H9 (cell line): Measurements from ENCODE around the gene AFAP1. TPM values are rescaled to one million over a fixed set of nuclear protein-coding genes. Genes with fewer than 3 reads are reported as not detected.

Experiments
- DNase-seq: peaks from one replicate; pipeline ENCODE4 v3.0.0-alpha.2; 2017
- H2AFZ ChIP-seq: one replicate; pipeline ENCODE4 v1.6.1; 2013; ENCODE audit warnings: mild to moderate bottlenecking, low read length, control low read depth, moderate library complexity
- H2AK5ac ChIP-seq: 2 replicates; pipeline ENCODE4 v1.6.1; 2013; ENCODE audit warnings: low read length, control low read depth, mixed read lengths; ENCODE audit not compliant: insufficient read length
- H2BK120ac ChIP-seq: one replicate; pipeline ENCODE4 v1.6.1; 2013; ENCODE audit warnings: low read depth, mild to moderate bottlenecking, low read length, control low read depth, inconsistent platforms; ENCODE audit not compliant: poor library complexity, severe bottlenecking
- H2BK12ac ChIP-seq: 2 replicates; pipeline ENCODE4 v1.6.1; 2013; ENCODE audit warnings: low read length, control low read depth, mixed read lengths, low read depth; ENCODE audit not compliant: insufficient read length
- H2BK15ac ChIP-seq: 2 replicates; pipeline ENCODE4 v1.6.1; 2013; ENCODE audit warnings: low read depth, low read length, control low read depth
- H2BK20ac ChIP-seq: one replicate; pipeline ENCODE4 v1.6.1; 2013; ENCODE audit warnings: low read depth, mild to moderate bottlenecking, low read length, control low read depth, inconsistent platforms; ENCODE audit not compliant: poor library complexity, severe bottlenecking
- H2BK5ac ChIP-seq: 2 replicates; pipeline ENCODE4 v1.6.1; 2013; ENCODE audit warnings: low read length, control low read depth, mixed read lengths; ENCODE audit not compliant: insufficient read length
- H3K14ac ChIP-seq: 2 replicates; pipeline ENCODE4 v1.6.1; 2013; ENCODE audit warnings: low read length, control low read depth; ENCODE audit not compliant: insufficient read depth
- H3K18ac ChIP-seq: 2 replicates; pipeline ENCODE4 v1.6.1; 2013; ENCODE audit warnings: low read depth, mild to moderate bottlenecking, mixed read lengths, low read length, control low read depth; ENCODE audit not compliant: insufficient read length
- H3K23ac ChIP-seq: 2 replicates; pipeline ENCODE4 v1.6.1; 2013; ENCODE audit warnings: low read length, control low read depth, mixed read lengths, low read depth; ENCODE audit not compliant: insufficient read length
- H3K23me2 ChIP-seq: 2 replicates; pipeline ENCODE4 v1.6.1; 2013; ENCODE audit warnings: low read depth, mild to moderate bottlenecking, mixed read lengths, low read length, control low read depth; ENCODE audit not compliant: insufficient read length, poor library complexity, severe bottlenecking
- H3K27ac ChIP-seq: 2 replicates; pipeline ENCODE4 v1.5.1; 2013; ENCODE audit warnings: low read length, control low read depth, mixed read lengths, low read depth; ENCODE audit not compliant: insufficient read length
- H3K27me3 ChIP-seq: 2 replicates; pipeline ENCODE4 v1.6.1; 2013; ENCODE audit warnings: low read length, control low read depth, inconsistent platforms; ENCODE audit not compliant: insufficient read depth
- H3K4ac ChIP-seq: 2 replicates; pipeline ENCODE4 v1.6.1; 2013; ENCODE audit warnings: low read depth, mild to moderate bottlenecking, control low read depth, inconsistent platforms, low read length, moderate library complexity
- H3K4me1 ChIP-seq: 2 replicates; pipeline ENCODE4 v1.6.1; 2013; ENCODE audit warnings: low read length, control low read depth, inconsistent platforms; ENCODE audit not compliant: insufficient read depth
- H3K4me2 ChIP-seq: 2 replicates; pipeline ENCODE4 v1.6.1; 2013; ENCODE audit warnings: low read length, control low read depth, mixed read lengths; ENCODE audit not compliant: insufficient read length, insufficient read depth
- H3K56ac ChIP-seq: 2 replicates; pipeline ENCODE4 v1.6.1; 2013; ENCODE audit warnings: low read depth, mild to moderate bottlenecking, mixed read lengths, low read length, control low read depth; ENCODE audit not compliant: insufficient read length
- H3K79me1 ChIP-seq: 2 replicates; pipeline ENCODE4 v1.6.1; 2013; ENCODE audit warnings: low read depth, mild to moderate bottlenecking, moderate library complexity, low read length, control low read depth, inconsistent platforms; ENCODE audit not compliant: insufficient read depth, poor library complexity, severe bottlenecking
- H3K79me2 ChIP-seq: 2 replicates; pipeline ENCODE4 v1.6.1; 2013; ENCODE audit warnings: low read length, control low read depth, inconsistent platforms; ENCODE audit not compliant: insufficient read depth
- H3K9ac ChIP-seq: 2 replicates; pipeline ENCODE4 v1.6.1; 2013; ENCODE audit warnings: low read length, control low read depth, mixed read lengths; ENCODE audit not compliant: insufficient read length; ENCODE audit errors: extremely low read depth
- H3K9me3 ChIP-seq: one replicate; pipeline ENCODE4 v1.6.1; 2013; ENCODE audit warnings: low read depth, low read length, inconsistent platforms; ENCODE audit not compliant: control insufficient read depth
- H3T11ph ChIP-seq: one replicate; pipeline ENCODE4 v1.6.1; 2013; ENCODE audit warnings: mild to moderate bottlenecking, low read length, control low read depth, inconsistent platforms
- H4K20me1 ChIP-seq: one replicate; pipeline ENCODE4 v1.6.1; 2013; ENCODE audit not compliant: control insufficient read depth, insufficient read length, insufficient read depth
- H4K5ac ChIP-seq: 2 replicates; pipeline ENCODE4 v1.6.1; 2013; ENCODE audit warnings: low read depth, mild to moderate bottlenecking, mixed read lengths, low read length, control low read depth; ENCODE audit not compliant: insufficient read length
- H4K8ac ChIP-seq: replicated peaks from 2 replicates; pipeline ENCODE4 v1.6.1; 2013; ENCODE audit warnings: low read length, control low read depth, mixed read lengths, low read depth; ENCODE audit not compliant: insufficient read length
- H4K91ac ChIP-seq: 2 replicates; pipeline ENCODE4 v1.6.1; 2013; ENCODE audit warnings: low read depth, mild to moderate bottlenecking, moderate library complexity, mixed read lengths, low read length, control low read depth; ENCODE audit not compliant: insufficient read length
- H3K27ac Mint-ChIP-seq, 3 experiments: 2 replicates in 2 of 3; 3 replicates in 1 of 3; pipeline ENCODE4 v1.8.0; 2020 to 2021; ENCODE audit warnings: mixed read lengths in 3 of 3, mild to moderate bottlenecking in 1 of 3, moderate library complexity in 1 of 3
- H3K27me3 Mint-ChIP-seq: 2 replicates; pipeline ENCODE4 v1.8.0; 2021; ENCODE audit warnings: low read depth, mild to moderate bottlenecking, moderate library complexity, mixed read lengths
- H3K36me3 Mint-ChIP-seq, 3 experiments: 2 replicates in 2 of 3; 3 replicates in 1 of 3; pipeline ENCODE4 v1.8.0; 2020 to 2021; ENCODE audit warnings: low read depth in 3 of 3, mixed read lengths in 3 of 3; ENCODE audit not compliant: insufficient read depth in 1 of 3
- H3K4me1 Mint-ChIP-seq, 2 experiments: 2 replicates each; pipeline ENCODE4 v1.8.0; 2020; ENCODE audit warnings: mixed read lengths in 2 of 2
- H3K4me3 Mint-ChIP-seq, 2 experiments: 2 replicates in 1 of 2; 3 replicates in 1 of 2; pipeline ENCODE4 v1.8.0; 2020 to 2021; ENCODE audit warnings: mild to moderate bottlenecking in 2 of 2, mixed read lengths in 2 of 2, moderate library complexity in 1 of 2
- H3K9me3 Mint-ChIP-seq, 2 experiments: 2 replicates in 1 of 2; 3 replicates in 1 of 2; pipeline ENCODE4 v1.8.0; 2020; ENCODE audit warnings: mild to moderate bottlenecking in 2 of 2, mixed read lengths in 2 of 2, moderate library complexity in 1 of 2
- CTCF ChIP-seq: fragments of 200-600 bp; sonication (generic); conservative IDR thresholded peaks from 3 replicates; pipeline ENCODE4 v1.8.0; 2021; ENCODE audit warnings: antibody characterized with exemption, mild to moderate bottlenecking
- WGBS: extraction: QIAGEN DNeasy Blood & Tissue Kit; methylation state at CpG from one replicate; pipeline ENCODE4 v1.1.7; 2013; ENCODE audit warnings: missing lambda C conversion rate, low lambda C conversion rate, mixed read lengths; ENCODE audit not compliant: insufficient read length; ENCODE audit errors: extremely low coverage; 5-methylcytosine and 5-hydroxymethylcytosine counted together
- total RNA-seq: library from RNA; stranded (reverse); gene quantifications from 2 replicates; pipeline ENCODE4 v1.2.1, GENCODE V29; 2021

AFAP1 gene
- total RNA-seq, 1 experiment from 2014 or later = 6.5 TPM

- Histone ChIP-seq H3K23ac (no peak overlapping the region), H3K79me2 (no peaks in the 10 kb centered on the region), H2BK20ac (no peak overlapping the region), H2BK12ac (no peak overlapping the region), H3K56ac (no peak overlapping the region), H3T11ph (no peak overlapping the region), H2BK15ac (no peak overlapping the region), H3K4me1 (no peaks in the 10 kb centered on the region), H2AFZ (no peak overlapping the region), H3K27me3 (no peaks in the 10 kb centered on the region), H3K18ac (no peak overlapping the region), H2BK120ac (no peak overlapping the region), H3K4me2 (no peak overlapping the region), H3K9me3 (no peaks in the 10 kb centered on the region), H3K14ac (no peak overlapping the region), H2BK5ac (no peak overlapping the region), H4K20me1 (no peaks in the 10 kb centered on the region), H3K23me2 (no peaks in the 10 kb centered on the region), H3K4ac (no peak overlapping the region), H3K9ac (no peak overlapping the region), H4K8ac (no peak overlapping the region), H4K91ac (no peak overlapping the region), H3K27ac (no peak overlapping the region), H2AK5ac (no peak overlapping the region), H3K79me1 (no peaks in the 10 kb centered on the region), H4K5ac (no peak overlapping the region)
- TF ChIP-seq CTCF = no peak
- Mint-ChIP-seq H3K36me3 (no peaks in the 10 kb centered on the region), H3K4me1 (no peaks in the 10 kb centered on the region), H3K27me3 (peaks cover 50% of the 10 kb centered on the region), H3K4me3 (no peak overlapping the region), H3K9me3 (no peaks in the 10 kb centered on the region; a peak in 2 of 5 replicates), H3K27ac (no peak overlapping the region)
- WGBS = no CpG with 5 or more reads among the region's 6 CpGs
- DNase-seq = no peak
Observed at GRCh38 chr4:7750523-7750922, 189.1 kb downstream of the AFAP1 start.
